GM04504 (cell line): ENCODE results near the gene SLC52A3.

Source experiments
- DNase-seq: peaks from one replicate; pipeline ENCODE4 v3.0.0-alpha.2; 2012; ENCODE audit warnings: low read depth

SLC52A3 gene

GRCh38 chr20:766906-767305 is 1.4 kb downstream of the SLC52A3 start:
- no peak for DNase-seq

- DNase-seq, result no peak
Observed at GRCh38 chr20:764255-764654, 4.0 kb downstream of the SLC52A3 start.

- DNase-seq, result no peak
Observed at GRCh38 chr20:761418-762381, 6.6 kb downstream of the SLC52A3 start.

- DNase-seq, result no peak
Observed at GRCh38 chr20:760751-761417, 7.4 kb downstream of the SLC52A3 start.

- DNase-seq, result no peak
Observed at GRCh38 chr20:757506-757905, 10.8 kb downstream of the SLC52A3 start.

- no peak for DNase-seq
Observed at GRCh38 chr20:755941-756340, 12.4 kb downstream of the SLC52A3 start.

- no peak for DNase-seq
Observed at GRCh38 chr20:754904-755303, 13.4 kb downstream of the SLC52A3 start.

- DNase-seq, result no peak
Observed at GRCh38 chr20:753897-754635, 14.2 kb downstream of the SLC52A3 start.

GRCh38 chr20:753136-753535 is 15.2 kb downstream of the SLC52A3 start:
- no peak for DNase-seq

- no peak for DNase-seq
Observed at GRCh38 chr20:752291-752690, 16.0 kb downstream of the SLC52A3 start.

- DNase-seq, result no peak
Observed at GRCh38 chr20:751761-752160, 16.5 kb downstream of the SLC52A3 start.

GRCh38 chr20:750801-751200 is 17.5 kb downstream of the SLC52A3 start:
- DNase-seq, result no peak

- DNase-seq, result no peak
Observed at GRCh38 chr20:745683-746301, 22.5 kb downstream of the SLC52A3 start.

- no peak for DNase-seq
Observed at GRCh38 chr20:742156-742555, 26.1 kb downstream of the SLC52A3 start.

GRCh38 chr20:741620-742019 is 26.7 kb downstream of the SLC52A3 start:
- DNase-seq, result no peak

- DNase-seq, result no peak
Observed at GRCh38 chr20:740162-740561, 28.1 kb downstream of the SLC52A3 start.

- no peak for DNase-seq
Observed at GRCh38 chr20:739736-740135, 28.6 kb downstream of the SLC52A3 start.

- no peak for DNase-seq
Observed at GRCh38 chr20:733861-734260, 34.4 kb downstream of the SLC52A3 start.

GRCh38 chr20:732727-733126 is 35.6 kb downstream of the SLC52A3 start:
- no peak for DNase-seq

GRCh38 chr20:731891-732560 is 36.3 kb downstream of the SLC52A3 start:
- DNase-seq, result no peak

GRCh38 chr20:730005-730404 is 38.3 kb downstream of the SLC52A3 start:
- no peak for DNase-seq
